ENCODE results near the gene KIAA0825.

GRCh38 chr5:94402096-94402495 lies 216.3 kb downstream of the KIAA0825 start:
- TF ChIP-seq POLR2AphosphoS5 (IDR thresholded peaks at IDR 0.05): no peak
- TF ChIP-seq CTCF (IDR thresholded peaks at IDR 0.05): no peak
- no peak for TF ChIP-seq POLR2A (IDR thresholded peaks at IDR 0.05)
- no peak for TF ChIP-seq EP300 (IDR thresholded peaks at IDR 0.05; ENCODE audit: low read depth)
